H9 (cell line): Measurements from ENCODE around the gene CLEC12A. TPM values are rescaled to one million over a fixed set of nuclear protein-coding genes. Genes with fewer than 3 reads are reported as not detected.

Source experiments
- DNase-seq: peaks from one replicate; pipeline ENCODE4 v3.0.0-alpha.2; 2017
- H2AFZ ChIP-seq: one replicate; pipeline ENCODE4 v1.6.1; 2013; ENCODE audit warnings: mild to moderate bottlenecking, low read length, control low read depth, moderate library complexity
- H2AK5ac ChIP-seq: 2 replicates; pipeline ENCODE4 v1.6.1; 2013; ENCODE audit warnings: low read length, control low read depth, mixed read lengths; ENCODE audit not compliant: insufficient read length
- H2BK120ac ChIP-seq: one replicate; pipeline ENCODE4 v1.6.1; 2013; ENCODE audit warnings: low read depth, mild to moderate bottlenecking, low read length, control low read depth, inconsistent platforms; ENCODE audit not compliant: poor library complexity, severe bottlenecking
- H2BK12ac ChIP-seq: 2 replicates; pipeline ENCODE4 v1.6.1; 2013; ENCODE audit warnings: low read length, control low read depth, mixed read lengths, low read depth; ENCODE audit not compliant: insufficient read length
- H2BK15ac ChIP-seq: 2 replicates; pipeline ENCODE4 v1.6.1; 2013; ENCODE audit warnings: low read depth, low read length, control low read depth
- H2BK20ac ChIP-seq: one replicate; pipeline ENCODE4 v1.6.1; 2013; ENCODE audit warnings: low read depth, mild to moderate bottlenecking, low read length, control low read depth, inconsistent platforms; ENCODE audit not compliant: poor library complexity, severe bottlenecking
- H2BK5ac ChIP-seq: 2 replicates; pipeline ENCODE4 v1.6.1; 2013; ENCODE audit warnings: low read length, control low read depth, mixed read lengths; ENCODE audit not compliant: insufficient read length
- H3K14ac ChIP-seq: 2 replicates; pipeline ENCODE4 v1.6.1; 2013; ENCODE audit warnings: low read length, control low read depth; ENCODE audit not compliant: insufficient read depth
- H3K18ac ChIP-seq: 2 replicates; pipeline ENCODE4 v1.6.1; 2013; ENCODE audit warnings: low read depth, mild to moderate bottlenecking, mixed read lengths, low read length, control low read depth; ENCODE audit not compliant: insufficient read length
- H3K23ac ChIP-seq: 2 replicates; pipeline ENCODE4 v1.6.1; 2013; ENCODE audit warnings: low read length, control low read depth, mixed read lengths, low read depth; ENCODE audit not compliant: insufficient read length
- H3K23me2 ChIP-seq: 2 replicates; pipeline ENCODE4 v1.6.1; 2013; ENCODE audit warnings: low read depth, mild to moderate bottlenecking, mixed read lengths, low read length, control low read depth; ENCODE audit not compliant: insufficient read length, poor library complexity, severe bottlenecking
- H3K27ac ChIP-seq: 2 replicates; pipeline ENCODE4 v1.5.1; 2013; ENCODE audit warnings: low read length, control low read depth, mixed read lengths, low read depth; ENCODE audit not compliant: insufficient read length
- H3K27me3 ChIP-seq: 2 replicates; pipeline ENCODE4 v1.6.1; 2013; ENCODE audit warnings: low read length, control low read depth, inconsistent platforms; ENCODE audit not compliant: insufficient read depth
- H3K4ac ChIP-seq: 2 replicates; pipeline ENCODE4 v1.6.1; 2013; ENCODE audit warnings: low read depth, mild to moderate bottlenecking, control low read depth, inconsistent platforms, low read length, moderate library complexity
- H3K4me1 ChIP-seq: 2 replicates; pipeline ENCODE4 v1.6.1; 2013; ENCODE audit warnings: low read length, control low read depth, inconsistent platforms; ENCODE audit not compliant: insufficient read depth
- H3K4me2 ChIP-seq: 2 replicates; pipeline ENCODE4 v1.6.1; 2013; ENCODE audit warnings: low read length, control low read depth, mixed read lengths; ENCODE audit not compliant: insufficient read length, insufficient read depth
- H3K56ac ChIP-seq: 2 replicates; pipeline ENCODE4 v1.6.1; 2013; ENCODE audit warnings: low read depth, mild to moderate bottlenecking, mixed read lengths, low read length, control low read depth; ENCODE audit not compliant: insufficient read length
- H3K79me1 ChIP-seq: 2 replicates; pipeline ENCODE4 v1.6.1; 2013; ENCODE audit warnings: low read depth, mild to moderate bottlenecking, moderate library complexity, low read length, control low read depth, inconsistent platforms; ENCODE audit not compliant: insufficient read depth, poor library complexity, severe bottlenecking
- H3K79me2 ChIP-seq: 2 replicates; pipeline ENCODE4 v1.6.1; 2013; ENCODE audit warnings: low read length, control low read depth, inconsistent platforms; ENCODE audit not compliant: insufficient read depth
- H3K9ac ChIP-seq: 2 replicates; pipeline ENCODE4 v1.6.1; 2013; ENCODE audit warnings: low read length, control low read depth, mixed read lengths; ENCODE audit not compliant: insufficient read length; ENCODE audit errors: extremely low read depth
- H3K9me3 ChIP-seq: one replicate; pipeline ENCODE4 v1.6.1; 2013; ENCODE audit warnings: low read depth, low read length, inconsistent platforms; ENCODE audit not compliant: control insufficient read depth
- H3T11ph ChIP-seq: one replicate; pipeline ENCODE4 v1.6.1; 2013; ENCODE audit warnings: mild to moderate bottlenecking, low read length, control low read depth, inconsistent platforms
- H4K20me1 ChIP-seq: one replicate; pipeline ENCODE4 v1.6.1; 2013; ENCODE audit not compliant: control insufficient read depth, insufficient read length, insufficient read depth
- H4K5ac ChIP-seq: 2 replicates; pipeline ENCODE4 v1.6.1; 2013; ENCODE audit warnings: low read depth, mild to moderate bottlenecking, mixed read lengths, low read length, control low read depth; ENCODE audit not compliant: insufficient read length
- H4K8ac ChIP-seq: replicated peaks from 2 replicates; pipeline ENCODE4 v1.6.1; 2013; ENCODE audit warnings: low read length, control low read depth, mixed read lengths, low read depth; ENCODE audit not compliant: insufficient read length
- H4K91ac ChIP-seq: 2 replicates; pipeline ENCODE4 v1.6.1; 2013; ENCODE audit warnings: low read depth, mild to moderate bottlenecking, moderate library complexity, mixed read lengths, low read length, control low read depth; ENCODE audit not compliant: insufficient read length
- H3K27ac Mint-ChIP-seq, 3 experiments: 2 replicates in 2 of 3; 3 replicates in 1 of 3; pipeline ENCODE4 v1.8.0; 2020 to 2021; ENCODE audit warnings: mixed read lengths in 3 of 3, mild to moderate bottlenecking in 1 of 3, moderate library complexity in 1 of 3
- H3K27me3 Mint-ChIP-seq: 2 replicates; pipeline ENCODE4 v1.8.0; 2021; ENCODE audit warnings: low read depth, mild to moderate bottlenecking, moderate library complexity, mixed read lengths
- H3K36me3 Mint-ChIP-seq, 3 experiments: 2 replicates in 2 of 3; 3 replicates in 1 of 3; pipeline ENCODE4 v1.8.0; 2020 to 2021; ENCODE audit warnings: low read depth in 3 of 3, mixed read lengths in 3 of 3; ENCODE audit not compliant: insufficient read depth in 1 of 3
- H3K4me1 Mint-ChIP-seq, 2 experiments: 2 replicates each; pipeline ENCODE4 v1.8.0; 2020; ENCODE audit warnings: mixed read lengths in 2 of 2
- H3K4me3 Mint-ChIP-seq, 2 experiments: 2 replicates in 1 of 2; 3 replicates in 1 of 2; pipeline ENCODE4 v1.8.0; 2020 to 2021; ENCODE audit warnings: mild to moderate bottlenecking in 2 of 2, mixed read lengths in 2 of 2, moderate library complexity in 1 of 2
- H3K9me3 Mint-ChIP-seq, 2 experiments: 2 replicates in 1 of 2; 3 replicates in 1 of 2; pipeline ENCODE4 v1.8.0; 2020; ENCODE audit warnings: mild to moderate bottlenecking in 2 of 2, mixed read lengths in 2 of 2, moderate library complexity in 1 of 2
- WGBS: extraction: QIAGEN DNeasy Blood & Tissue Kit; methylation state at CpG from one replicate; pipeline ENCODE4 v1.1.7; 2013; ENCODE audit warnings: missing lambda C conversion rate, low lambda C conversion rate, mixed read lengths; ENCODE audit not compliant: insufficient read length; ENCODE audit errors: extremely low coverage; 5-methylcytosine and 5-hydroxymethylcytosine counted together
- total RNA-seq: library from RNA; stranded (reverse); gene quantifications from 2 replicates; pipeline ENCODE4 v1.2.1, GENCODE V29; 2021
- TF ChIP-seq, protein P1 (sequence below): fragments of 200-600 bp; sonication (generic); conservative IDR thresholded peaks from 3 replicates; pipeline ENCODE4 v1.8.0; 2021; ENCODE audit warnings: antibody characterized with exemption, mild to moderate bottlenecking

CLEC12A gene
- total RNA-seq, 1 experiment from 2014 or later: not detected

DNA sequence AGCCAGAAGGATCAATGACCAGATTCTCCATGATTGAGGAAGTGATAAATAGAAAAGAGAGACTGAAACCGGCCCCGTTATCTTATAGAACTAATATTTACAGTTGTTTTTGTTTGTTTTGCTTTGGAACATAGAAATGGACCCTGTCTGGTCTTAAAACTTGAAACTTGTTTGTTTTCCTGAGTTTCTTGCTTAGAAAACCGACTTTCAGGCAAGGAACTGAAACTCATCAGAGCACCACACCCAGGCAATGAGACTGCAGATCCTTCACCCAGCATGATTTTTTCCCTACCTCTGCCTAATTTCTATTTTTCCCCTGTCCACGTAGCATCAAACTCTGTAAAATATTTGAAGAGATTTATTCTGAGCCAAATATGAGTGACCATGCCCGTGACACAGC, 10.6 kb upstream of the CLEC12A start:
- no peak overlapping the region for H3K4ac ChIP-seq
- H4K5ac ChIP-seq: no peak overlapping the region
- no peak for DNase-seq
- no peak overlapping the region for H3K14ac ChIP-seq
- H2AFZ ChIP-seq: no peak overlapping the region
- H3K18ac ChIP-seq: no peak overlapping the region
- H3K9me3 ChIP-seq: no peaks in the 10 kb centered on the region
- H4K8ac ChIP-seq: no peak overlapping the region
- H3K79me2 ChIP-seq: no peaks in the 10 kb centered on the region
- no peaks in the 10 kb centered on the region for H4K20me1 ChIP-seq
- H2BK15ac ChIP-seq: no peak overlapping the region
- no peak overlapping the region for H3K4me2 ChIP-seq
- Mint-ChIP-seq H3K27me3 (no peaks in the 10 kb centered on the region), H3K4me1 (peaks cover 9% of the 10 kb centered on the region in 2 experiments), H3K9me3 (no peaks in the 10 kb centered on the region), H3K36me3 (no peaks in the 10 kb centered on the region), H3K27ac (no peak overlapping the region; a peak in 2 of 7 replicates), H3K4me3 (no peak overlapping the region)
- H3K79me1 ChIP-seq: no peaks in the 10 kb centered on the region
- TF ChIP-seq, protein P1, sequence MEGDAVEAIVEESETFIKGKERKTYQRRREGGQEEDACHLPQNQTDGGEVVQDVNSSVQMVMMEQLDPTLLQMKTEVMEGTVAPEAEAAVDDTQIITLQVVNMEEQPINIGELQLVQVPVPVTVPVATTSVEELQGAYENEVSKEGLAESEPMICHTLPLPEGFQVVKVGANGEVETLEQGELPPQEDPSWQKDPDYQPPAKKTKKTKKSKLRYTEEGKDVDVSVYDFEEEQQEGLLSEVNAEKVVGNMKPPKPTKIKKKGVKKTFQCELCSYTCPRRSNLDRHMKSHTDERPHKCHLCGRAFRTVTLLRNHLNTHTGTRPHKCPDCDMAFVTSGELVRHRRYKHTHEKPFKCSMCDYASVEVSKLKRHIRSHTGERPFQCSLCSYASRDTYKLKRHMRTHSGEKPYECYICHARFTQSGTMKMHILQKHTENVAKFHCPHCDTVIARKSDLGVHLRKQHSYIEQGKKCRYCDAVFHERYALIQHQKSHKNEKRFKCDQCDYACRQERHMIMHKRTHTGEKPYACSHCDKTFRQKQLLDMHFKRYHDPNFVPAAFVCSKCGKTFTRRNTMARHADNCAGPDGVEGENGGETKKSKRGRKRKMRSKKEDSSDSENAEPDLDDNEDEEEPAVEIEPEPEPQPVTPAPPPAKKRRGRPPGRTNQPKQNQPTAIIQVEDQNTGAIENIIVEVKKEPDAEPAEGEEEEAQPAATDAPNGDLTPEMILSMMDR: no peak
- H3K9ac ChIP-seq: no peak overlapping the region
- no peak overlapping the region for H2BK120ac ChIP-seq
- H3K27ac ChIP-seq: no peak overlapping the region
- no peak overlapping the region for H2BK5ac ChIP-seq
- no peak overlapping the region for H3T11ph ChIP-seq
- WGBS: no CpG with 5 or more reads among the region's 5 CpGs
- no peak overlapping the region for H4K91ac ChIP-seq
- H3K4me1 ChIP-seq: no peaks in the 10 kb centered on the region; the same call in 1 of the 2 replicates
- H2AK5ac ChIP-seq: no peak overlapping the region
- no peaks in the 10 kb centered on the region for H3K23me2 ChIP-seq
- H3K56ac ChIP-seq: no peak overlapping the region
- H3K23ac ChIP-seq: no peak overlapping the region
- H3K27me3 ChIP-seq: no peaks in the 10 kb centered on the region
- H2BK20ac ChIP-seq: no peak overlapping the region
- H2BK12ac ChIP-seq: no peak overlapping the region
